Adipocyte (in vitro differentiated cells): ENCODE measurements around the gene TLK2.
"Not testable (repeated sequence)": the region's sequence is repeated elsewhere in the genome, so short reads cannot be mapped to it uniquely, and the experiment has no call there.

Experiments
- DNase-seq: peaks from one replicate; pipeline ENCODE4 v3.0.0-alpha.2; 2015; ENCODE audit warnings: low read depth
- H3K27me3 ChIP-seq: replicated peaks from 2 replicates; pipeline ENCODE4 v1.7.0; 2013; ENCODE audit warnings: mild to moderate bottlenecking, low read length, moderate library complexity; ENCODE audit not compliant: control insufficient read depth, insufficient read depth
- H3K36me3 ChIP-seq: 2 replicates; pipeline ENCODE4 v1.7.0; 2013; ENCODE audit warnings: low read length, mild to moderate bottlenecking, moderate library complexity; ENCODE audit not compliant: control insufficient read depth, insufficient read depth, severe bottlenecking
- H3K4me1 ChIP-seq: 2 replicates; pipeline ENCODE4 v1.7.0; 2013; ENCODE audit warnings: mild to moderate bottlenecking, low read length, moderate library complexity; ENCODE audit not compliant: control insufficient read depth, insufficient read depth
- H3K4me3 ChIP-seq: 2 replicates; pipeline ENCODE4 v1.7.0; 2013; ENCODE audit warnings: mild to moderate bottlenecking, low read length, moderate library complexity
- H3K9ac ChIP-seq: 2 replicates; pipeline ENCODE4 v1.7.0; 2013; ENCODE audit warnings: mild to moderate bottlenecking, low read length, moderate library complexity
- H3K9me3 ChIP-seq: 2 replicates; pipeline ENCODE4 v1.7.0; 2013; ENCODE audit warnings: mild to moderate bottlenecking, low read length, moderate library complexity; ENCODE audit not compliant: control insufficient read depth

TLK2 gene

GRCh38 chr17:62465271-62465670 is 13.4 kb upstream of the TLK2 start:
- H3K9ac ChIP-seq, H3K4me1 ChIP-seq, H3K9me3 ChIP-seq, H3K36me3 ChIP-seq, H3K4me3 ChIP-seq, H3K27me3 ChIP-seq, DNase-seq: not testable (repeated sequence)

GRCh38 chr17:62470666-62471379 is 7.8 kb upstream of the TLK2 start:
- not testable (repeated sequence) for H3K4me1 ChIP-seq, H3K36me3 ChIP-seq, H3K4me3 ChIP-seq, H3K9me3 ChIP-seq, H3K27me3 ChIP-seq, H3K9ac ChIP-seq
- DNase-seq: peak; percentile 48

GRCh38 chr17:62471380-62471880 is 7.2 kb upstream of the TLK2 start:
- H3K4me1 ChIP-seq: not testable (repeated sequence)

GRCh38 chr17:62473030-62473982 is 5.3 kb upstream of the TLK2 start:
- H3K36me3 ChIP-seq, H3K4me1 ChIP-seq, DNase-seq, H3K9ac ChIP-seq, H3K27me3 ChIP-seq, H3K9me3 ChIP-seq, H3K4me3 ChIP-seq: not testable (repeated sequence)

More at GRCh38 chr17:62471380-62471880, 7.2 kb upstream of the TLK2 start:
- DNase-seq, H3K27me3 ChIP-seq, H3K36me3 ChIP-seq, H3K9ac ChIP-seq, H3K4me3 ChIP-seq, H3K9me3 ChIP-seq: not testable (repeated sequence)

- Histone ChIP-seq H3K4me3 (peak overlapping the region; percentile 79), H3K4me1 (peaks cover 11% of the 10 kb centered on the region)
- not testable (repeated sequence) for H3K27me3 ChIP-seq, H3K9ac ChIP-seq, H3K36me3 ChIP-seq, H3K9me3 ChIP-seq, DNase-seq
Measured at GRCh38 chr17:62477111-62477510, 1.5 kb upstream of the TLK2 start.

GRCh38 chr17:62477718-62478408 is 762 bp upstream of the TLK2 start:
- H3K36me3 ChIP-seq, H3K9me3 ChIP-seq, DNase-seq, H3K27me3 ChIP-seq: not testable (repeated sequence)
- H3K9ac ChIP-seq: peak overlapping the region; percentile 81
- H3K4me3 ChIP-seq: peak overlapping the region; percentile 79
- H3K4me1 ChIP-seq: peaks cover 11% of the 10 kb centered on the region

- not testable (repeated sequence) for H3K36me3 ChIP-seq, H3K9me3 ChIP-seq, H3K27me3 ChIP-seq
- peak; percentile 51 for DNase-seq
- peak overlapping the region; percentile 94 for H3K9ac ChIP-seq
- peak overlapping the region; percentile 87 for H3K4me3 ChIP-seq
- peaks cover 11% of the 10 kb centered on the region for H3K4me1 ChIP-seq
Measured at GRCh38 chr17:62478880-62479638, 434 bp downstream of the TLK2 start.

GRCh38 chr17:62479639-62480258 is 1.1 kb downstream of the TLK2 start:
- not testable (repeated sequence) for H3K9me3 ChIP-seq, H3K27me3 ChIP-seq, H3K36me3 ChIP-seq
- peaks cover 11% of the 10 kb centered on the region for H3K4me1 ChIP-seq
- H3K4me3 ChIP-seq: peak overlapping the region; percentile 87
- H3K9ac ChIP-seq: peak overlapping the region; percentile 94
- DNase-seq: peak; percentile 46

GRCh38 chr17:62482553-62482952 is 3.9 kb downstream of the TLK2 start:
- H3K36me3 ChIP-seq, H3K27me3 ChIP-seq: not testable (repeated sequence)

GRCh38 chr17:62490990-62491389 is 12.4 kb downstream of the TLK2 start:
- H3K27me3 ChIP-seq, H3K9ac ChIP-seq, H3K36me3 ChIP-seq, H3K4me1 ChIP-seq, H3K9me3 ChIP-seq, H3K4me3 ChIP-seq, DNase-seq: not testable (repeated sequence)

More at GRCh38 chr17:62482553-62482952, 3.9 kb downstream of the TLK2 start:
- not testable (repeated sequence) for H3K4me1 ChIP-seq, H3K9me3 ChIP-seq, DNase-seq, H3K4me3 ChIP-seq, H3K9ac ChIP-seq
